ENCODE results near the gene ADAMTSL1. TPM values are rescaled to one million over a fixed set of nuclear protein-coding genes. Genes with fewer than 3 reads are reported as not detected.

The ADAMTSL1 gene
- total RNA-seq, 2 donors from 2014 or later, result 1.5 TPM; not detected in 1

GRCh38 chr9:18488886-18489285, 14.9 kb downstream of the ADAMTSL1 start:
- Histone ChIP-seq H3K4me3 (ENCODE audit: low read length) (no peak overlapping the region), H3K36me3 (ENCODE audit: control insufficient read depth, insufficient read depth, low read length) (no peaks in the 10 kb centered on the region), H3K9ac (ENCODE audit: extremely low read depth, low read length, poor library complexity, severe bottlenecking) (no peak overlapping the region), H3K4me1 (ENCODE audit: control insufficient read depth, insufficient read depth, low read length) (no peaks in the 10 kb centered on the region), H3K27me3 (ENCODE audit: control insufficient read depth, insufficient read depth, low read length, poor library complexity, severe bottlenecking) (peaks cover 26% of the 10 kb centered on the region), H3K9me3 (ENCODE audit: control insufficient read depth, low read length) (no peaks in the 10 kb centered on the region), H3K27ac (ENCODE audit: low read depth, low read length) (no peak overlapping the region)
- Mint-ChIP-seq H3K9me3 (no peaks in the 10 kb centered on the region), H3K36me3 (ENCODE audit: low read depth) (no peaks in the 10 kb centered on the region), H3K27me3 (ENCODE audit: insufficient read depth) (no peaks in the 10 kb centered on the region), H3K27ac (no peak overlapping the region), H3K4me3 (no peak overlapping the region), H3K4me1 (peaks cover 5% of the 10 kb centered on the region)
- TF ChIP-seq CTCF (conservative IDR thresholded peaks at IDR 0.05), result no peak
- 97 to 100% methylated on average over 2 of the region's 2 CpGs for WGBS, 2 experiments (ENCODE audit: insufficient coverage in 1 of 2, insufficient read length in 1 of 2)
- DNase-seq, result no peak

GRCh38 chr9:18489861-18490260, 15.9 kb downstream of the ADAMTSL1 start:
- Histone ChIP-seq H3K27ac (ENCODE audit: low read depth, low read length) (no peak overlapping the region), H3K4me1 (ENCODE audit: control insufficient read depth, insufficient read depth, low read length) (no peaks in the 10 kb centered on the region), H3K9me3 (ENCODE audit: control insufficient read depth, low read length) (no peaks in the 10 kb centered on the region), H3K27me3 (ENCODE audit: control insufficient read depth, insufficient read depth, low read length, poor library complexity, severe bottlenecking) (peaks cover 26% of the 10 kb centered on the region), H3K9ac (ENCODE audit: extremely low read depth, low read length, poor library complexity, severe bottlenecking) (no peak overlapping the region), H3K36me3 (ENCODE audit: control insufficient read depth, insufficient read depth, low read length) (no peaks in the 10 kb centered on the region), H3K4me3 (ENCODE audit: low read length) (no peak overlapping the region)
- Mint-ChIP-seq H3K9me3 (no peaks in the 10 kb centered on the region), H3K27ac (no peak overlapping the region), H3K4me1 (peaks cover 7% of the 10 kb centered on the region), H3K4me3 (no peak overlapping the region), H3K27me3 (ENCODE audit: insufficient read depth) (no peaks in the 10 kb centered on the region), H3K36me3 (ENCODE audit: low read depth) (no peaks in the 10 kb centered on the region)
- DNase-seq, result no peak
- WGBS, 2 experiments (ENCODE audit: insufficient coverage in 1 of 2, insufficient read length in 1 of 2), result 87 to 100% methylated on average over 1 to 2 of the region's 2 CpGs
- TF ChIP-seq CTCF (conservative IDR thresholded peaks at IDR 0.05), result no peak

- H3K27me3 ChIP-seq (ENCODE audit: control insufficient read depth, insufficient read depth, low read length, poor library complexity, severe bottlenecking), result peaks cover 26% of the 10 kb centered on the region
- no peak overlapping the region for H3K9ac ChIP-seq (ENCODE audit: extremely low read depth, low read length, poor library complexity, severe bottlenecking)
- no peak for TF ChIP-seq CTCF (conservative IDR thresholded peaks at IDR 0.05)
- no peaks in the 10 kb centered on the region for H3K36me3 ChIP-seq (ENCODE audit: control insufficient read depth, insufficient read depth, low read length)
- no peaks in the 10 kb centered on the region for H3K36me3 Mint-ChIP-seq (ENCODE audit: low read depth)
- H3K9me3 ChIP-seq (ENCODE audit: control insufficient read depth, low read length), result no peaks in the 10 kb centered on the region
- H3K27ac Mint-ChIP-seq, result no peak overlapping the region
- no peaks in the 10 kb centered on the region for H3K27me3 Mint-ChIP-seq (ENCODE audit: insufficient read depth)
- H3K27ac ChIP-seq (ENCODE audit: low read depth, low read length), result no peak overlapping the region
- peaks cover 9% of the 10 kb centered on the region for H3K4me1 Mint-ChIP-seq
- no peak overlapping the region for H3K4me3 ChIP-seq (ENCODE audit: low read length)
- no peak overlapping the region for H3K4me3 Mint-ChIP-seq
- H3K9me3 Mint-ChIP-seq, result no peaks in the 10 kb centered on the region
- H3K4me1 ChIP-seq (ENCODE audit: control insufficient read depth, insufficient read depth, low read length), result no peaks in the 10 kb centered on the region
- WGBS, 2 experiments (ENCODE audit: insufficient coverage in 1 of 2, insufficient read length in 1 of 2), result 75 to 81% methylated on average over 7 of the region's 7 CpGs
- DNase-seq, result no peak
These were observed 16.9 kb downstream of the ADAMTSL1 start for GRCh38 chr9:18490641-18491370.

All from endodermal cell (in vitro differentiated cells).